ENCODE results near the gene RBM48. TPM values are rescaled to one million over a fixed set of nuclear protein-coding genes. Genes with fewer than 3 reads are reported as not detected.
A peak's percentile ranks its signal among the peaks of the same experiment; 100 is the strongest.

The RBM48 gene
- total and polyA plus RNA-seq, 2 of the 13 experiments (the other 11 are each of a cell fraction or from before 2014, with no cell fraction given) = 7.2 to 12.2 TPM

DNA sequence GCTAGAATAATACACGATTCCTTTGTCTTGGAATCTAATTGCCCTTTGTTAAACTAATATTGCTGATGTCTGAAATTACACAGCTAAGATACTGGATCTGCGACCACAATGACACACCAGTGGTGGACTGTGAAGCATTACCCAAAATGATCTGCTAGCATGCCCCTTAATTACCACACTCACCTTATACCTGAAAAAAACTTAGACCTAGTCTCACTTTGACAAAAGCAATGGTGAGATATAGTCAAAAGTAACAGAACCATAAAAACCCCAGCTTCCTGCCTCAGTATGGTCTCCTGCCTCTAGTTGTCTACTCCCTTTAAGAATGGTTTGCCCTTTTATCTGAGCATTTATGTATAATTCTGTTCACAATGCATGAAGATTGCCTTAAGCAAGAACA is 30.0 kb upstream of the RBM48 start (continued):
- no peak for TF ChIP-seq ZNF430 (CRISPR knock-in tag; IDR thresholded peaks at IDR 0.05)

DNA sequence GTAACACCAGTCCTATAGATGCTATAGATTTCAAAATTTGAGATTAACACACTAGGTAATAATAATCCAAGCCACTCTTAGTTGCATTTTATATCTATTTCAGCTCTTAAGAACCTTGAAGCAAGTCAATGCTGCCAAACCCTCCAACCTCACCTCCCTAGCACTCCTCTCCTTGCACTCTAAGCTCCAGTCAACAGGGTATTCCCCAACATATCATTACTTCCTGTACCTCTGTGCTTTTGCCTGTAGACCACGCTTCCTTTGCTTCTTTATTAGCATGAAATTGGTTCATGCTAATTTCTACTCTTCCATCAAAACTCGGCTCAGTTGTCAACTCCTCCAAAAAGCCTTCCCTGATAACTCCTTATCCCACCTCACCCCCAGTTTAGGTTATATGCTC is 24.8 kb upstream of the RBM48 start:
- Histone ChIP-seq H3K27me3 (ENCODE audit: control insufficient read depth in 1 of 2, insufficient read depth in 2 of 2, low read length in 2 of 2) (no peaks in the 10 kb centered on the region), H3K4me1 (ENCODE audit: insufficient read depth, low read length) (peaks cover 9% of the 10 kb centered on the region), H2AFZ (ENCODE audit: low read length) (no peak overlapping the region), H3K27ac (ENCODE audit: extremely low read length, insufficient read depth, low read length) (no peak overlapping the region), H3K79me2 (ENCODE audit: insufficient read depth, low read length) (no peaks in the 10 kb centered on the region), H4K20me1 (ENCODE audit: insufficient read depth, low read length) (no peaks in the 10 kb centered on the region), H3K9ac (ENCODE audit: insufficient read depth, low read depth, low read length) (no peak overlapping the region), H3K4me2 (ENCODE audit: low read depth, low read length) (no peak overlapping the region), H3K36me3 (replicated peaks in 1 of 2; ENCODE audit: control insufficient read depth in 1 of 2, insufficient read depth in 2 of 2, low read length in 2 of 2) (peaks cover 3 to 13% of the 10 kb centered on the region in 2 experiments; a peak in 3 of 5 replicates), H3K9me3 (ENCODE audit: low read length) (no peaks in the 10 kb centered on the region), H3K4me3 (replicated peaks in 1 of 3; ENCODE audit: insufficient read depth in 1 of 3, low read depth in 2 of 3, low read length in 3 of 3) (no peak overlapping the region)
- ChIA-PET CTCF (ENCODE audit: low intra/inter-chr PET ratio, low total read pairs) (no interaction called here), POLR2A (no interaction called here)
- ATAC-seq = no peak
- no peak for FAIRE-seq
- in situ Hi-C loops (cut with HindIII; ENCODE audit: extremely low pct_ligation_motif_present, low pct_unique_long_range_greater_than_20kb) (no loop called here), intact Hi-C loops (cut with micrococcal nuclease; ENCODE audit: unreplicated experiment) (loop anchor here (1.0 kb wide), 1 partner anchor 83 kb away; no protein-coding TSS in a partner anchor)
- no peak for DNase-seq (ENCODE audit: low spot score)
- TF ChIP-seq, protein P1, sequence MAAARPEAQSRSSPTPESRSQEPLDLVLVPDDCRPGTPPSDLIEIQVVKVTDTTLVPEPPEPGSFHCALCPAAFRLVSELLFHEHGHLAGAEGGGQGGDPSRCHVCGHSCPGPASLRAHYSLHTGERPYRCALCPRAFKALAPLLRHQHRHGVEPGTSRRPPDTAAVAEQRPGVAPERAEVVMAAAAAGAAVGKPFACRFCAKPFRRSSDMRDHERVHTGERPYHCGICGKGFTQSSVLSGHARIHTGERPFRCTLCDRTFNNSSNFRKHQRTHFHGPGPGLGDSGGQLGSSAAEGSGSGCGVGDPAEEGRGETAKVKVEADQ (CRISPR knock-in tag; IDR thresholded peaks at IDR 0.05; ENCODE audit: borderline replicate concordance) = no peak
- TF ChIP-seq, protein P2, sequence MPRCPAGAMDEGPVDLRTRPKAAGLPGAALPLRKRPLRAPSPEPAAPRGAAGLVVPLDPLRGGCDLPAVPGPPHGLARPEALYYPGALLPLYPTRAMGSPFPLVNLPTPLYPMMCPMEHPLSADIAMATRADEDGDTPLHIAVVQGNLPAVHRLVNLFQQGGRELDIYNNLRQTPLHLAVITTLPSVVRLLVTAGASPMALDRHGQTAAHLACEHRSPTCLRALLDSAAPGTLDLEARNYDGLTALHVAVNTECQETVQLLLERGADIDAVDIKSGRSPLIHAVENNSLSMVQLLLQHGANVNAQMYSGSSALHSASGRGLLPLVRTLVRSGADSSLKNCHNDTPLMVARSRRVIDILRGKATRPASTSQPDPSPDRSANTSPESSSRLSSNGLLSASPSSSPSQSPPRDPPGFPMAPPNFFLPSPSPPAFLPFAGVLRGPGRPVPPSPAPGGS (CRISPR knock-in tag; IDR thresholded peaks at IDR 0.05) = no peak
- no TSS peak for BruUV-seq (replicated peaks)
- WGBS (ENCODE audit: low lambda C conversion rate) = 97% methylated on average over 2 of the region's 2 CpGs

DNA sequence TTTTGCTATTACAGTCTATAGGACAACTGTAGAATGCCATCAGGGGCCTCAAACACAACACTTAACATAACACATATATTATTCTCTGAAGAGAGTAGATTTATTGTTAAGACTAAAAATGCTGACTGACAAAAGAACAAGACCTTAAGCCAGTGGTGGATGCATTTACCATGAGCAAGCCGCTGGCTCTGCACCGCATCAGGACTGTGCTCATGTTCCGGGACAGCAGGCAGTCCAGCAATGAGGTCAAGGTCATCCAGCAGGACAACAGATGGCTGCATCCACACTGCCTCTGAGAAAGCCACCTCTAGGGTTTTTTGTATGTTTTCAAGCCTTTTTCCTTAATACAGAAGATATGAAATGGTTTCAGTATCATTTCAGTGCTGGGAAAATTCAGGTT is 24.0 kb upstream of the RBM48 start:
- 41% methylated on average over 3 of the region's 3 CpGs for WGBS (ENCODE audit: low lambda C conversion rate)
- intact Hi-C loops (cut with micrococcal nuclease; ENCODE audit: unreplicated experiment) = loop anchor here (1.0 kb wide), 1 partner anchor 82 kb away; no protein-coding TSS in a partner anchor
- Histone ChIP-seq H3K27me3 (ENCODE audit: control insufficient read depth in 1 of 2, insufficient read depth in 2 of 2, low read length in 2 of 2) (no peaks in the 10 kb centered on the region), H3K27ac (ENCODE audit: extremely low read length, insufficient read depth, low read length) (no peak overlapping the region), H4K20me1 (ENCODE audit: insufficient read depth, low read length) (no peaks in the 10 kb centered on the region), H3K4me1 (ENCODE audit: insufficient read depth, low read length) (peaks cover 9% of the 10 kb centered on the region), H3K36me3 (replicated peaks in 1 of 2; ENCODE audit: control insufficient read depth in 1 of 2, insufficient read depth in 2 of 2, low read length in 2 of 2) (peaks cover 2 to 7% of the 10 kb centered on the region in 2 experiments; a peak in 3 of 5 replicates), H2AFZ (ENCODE audit: low read length) (no peak overlapping the region), H3K9ac (ENCODE audit: insufficient read depth, low read depth, low read length) (no peak overlapping the region), H3K79me2 (ENCODE audit: insufficient read depth, low read length) (no peaks in the 10 kb centered on the region), H3K9me3 (ENCODE audit: low read length) (no peaks in the 10 kb centered on the region), H3K4me3 (replicated peaks in 1 of 3; ENCODE audit: insufficient read depth in 1 of 3, low read depth in 2 of 3, low read length in 3 of 3) (no peak overlapping the region), H3K4me2 (ENCODE audit: low read depth, low read length) (no peak overlapping the region)
- in situ Hi-C loops (cut with HindIII; ENCODE audit: extremely low pct_ligation_motif_present, low pct_unique_long_range_greater_than_20kb) = no loop called here
- DNase-seq (ENCODE audit: low spot score) (peak; percentile 49), FAIRE-seq (peak; percentile 63), ATAC-seq (peak; percentile 100)
- ChIA-PET POLR2A (no interaction called here), CTCF (ENCODE audit: low intra/inter-chr PET ratio, low total read pairs) (no interaction called here)
- no TSS peak for BruUV-seq (replicated peaks)
- TF ChIP-seq PCBP1 (IDR thresholded peaks at IDR 0.05; ENCODE audit: borderline replicate concordance, low read depth, low read length) (no peak), ESRRA (CRISPR knock-in tag; IDR thresholded peaks at IDR 0.05; ENCODE audit: low read depth) (peak; percentile 72; the same call in 1 of the 2 replicates), ZKSCAN5 (CRISPR knock-in tag; IDR thresholded peaks at IDR 0.05) (no peak), FOXO1 (CRISPR knock-in tag; IDR thresholded peaks at IDR 0.05) (0 out of 2 replicates have a peak, but pooled peaks have one; percentile 59), ZNF619 (CRISPR knock-in tag; IDR thresholded peaks at IDR 0.05) (no peak), RXRA (CRISPR knock-in tag; IDR thresholded peaks at IDR 0.05) (peak; percentile 60; the same call in 1 of the 2 replicates), RFX1 (IDR thresholded peaks at IDR 0.05) (no peak), HNF4A (CRISPR knock-in tag; IDR thresholded peaks at IDR 0.05) (peak; percentile 43; the same call in 1 of the 2 replicates)
- TF ChIP-seq, protein P3, sequence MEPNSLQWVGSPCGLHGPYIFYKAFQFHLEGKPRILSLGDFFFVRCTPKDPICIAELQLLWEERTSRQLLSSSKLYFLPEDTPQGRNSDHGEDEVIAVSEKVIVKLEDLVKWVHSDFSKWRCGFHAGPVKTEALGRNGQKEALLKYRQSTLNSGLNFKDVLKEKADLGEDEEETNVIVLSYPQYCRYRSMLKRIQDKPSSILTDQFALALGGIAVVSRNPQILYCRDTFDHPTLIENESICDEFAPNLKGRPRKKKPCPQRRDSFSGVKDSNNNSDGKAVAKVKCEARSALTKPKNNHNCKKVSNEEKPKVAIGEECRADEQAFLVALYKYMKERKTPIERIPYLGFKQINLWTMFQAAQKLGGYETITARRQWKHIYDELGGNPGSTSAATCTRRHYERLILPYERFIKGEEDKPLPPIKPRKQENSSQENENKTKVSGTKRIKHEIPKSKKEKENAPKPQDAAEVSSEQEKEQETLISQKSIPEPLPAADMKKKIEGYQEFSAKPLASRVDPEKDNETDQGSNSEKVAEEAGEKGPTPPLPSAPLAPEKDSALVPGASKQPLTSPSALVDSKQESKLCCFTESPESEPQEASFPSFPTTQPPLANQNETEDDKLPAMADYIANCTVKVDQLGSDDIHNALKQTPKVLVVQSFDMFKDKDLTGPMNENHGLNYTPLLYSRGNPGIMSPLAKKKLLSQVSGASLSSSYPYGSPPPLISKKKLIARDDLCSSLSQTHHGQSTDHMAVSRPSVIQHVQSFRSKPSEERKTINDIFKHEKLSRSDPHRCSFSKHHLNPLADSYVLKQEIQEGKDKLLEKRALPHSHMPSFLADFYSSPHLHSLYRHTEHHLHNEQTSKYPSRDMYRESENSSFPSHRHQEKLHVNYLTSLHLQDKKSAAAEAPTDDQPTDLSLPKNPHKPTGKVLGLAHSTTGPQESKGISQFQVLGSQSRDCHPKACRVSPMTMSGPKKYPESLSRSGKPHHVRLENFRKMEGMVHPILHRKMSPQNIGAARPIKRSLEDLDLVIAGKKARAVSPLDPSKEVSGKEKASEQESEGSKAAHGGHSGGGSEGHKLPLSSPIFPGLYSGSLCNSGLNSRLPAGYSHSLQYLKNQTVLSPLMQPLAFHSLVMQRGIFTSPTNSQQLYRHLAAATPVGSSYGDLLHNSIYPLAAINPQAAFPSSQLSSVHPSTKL (CRISPR knock-in tag; IDR thresholded peaks at IDR 0.05) = 0 out of 2 replicates have a peak, but pooled peaks have one; percentile 46
